SK-N-SH treated with all-trans-retinoic acid at 6 μM for 48 hours (cell line): ENCODE data around the gene ZNF384.
A peak's percentile ranks its signal among the peaks of the same experiment; 100 is the strongest.

Source experiments
- ATAC-seq: fragments of 200-7000 bp; cut with Tn5 transposase; 3 replicates; pipeline ENCODE4 v1.9.1; 2020; ENCODE audit warnings: mild to moderate bottlenecking, moderate library complexity
- ARNTL ChIP-seq: fragments of 450-650 bp; formaldehyde crosslinking; IDR thresholded peaks from 2 replicates; pipeline ENCODE4 v1.5.0; 2020; ENCODE audit warnings: low read depth, mild to moderate bottlenecking, moderate library complexity, borderline replicate concordance
- BACH2 ChIP-seq: fragments of 250-450 bp; sonication (Bioruptor Pico); IDR thresholded peaks from 2 replicates; pipeline ENCODE4 v1.9.0; 2021; ENCODE audit warnings: mild to moderate bottlenecking, borderline replicate concordance
- CSDC2 ChIP-seq: fragments of 250-450 bp; sonication (Bioruptor Pico); IDR thresholded peaks from 2 replicates; pipeline ENCODE4 v1.5.0; 2020; ENCODE audit warnings: mild to moderate bottlenecking, moderate library complexity
- ESRRG ChIP-seq: fragments of 250-450 bp; sonication (Bioruptor Pico); IDR thresholded peaks from 2 replicates; pipeline ENCODE4 v1.6.1; 2021; ENCODE audit warnings: mild to moderate bottlenecking
- GLIS3 ChIP-seq: fragments of 250-450 bp; sonication (Bioruptor Pico); IDR thresholded peaks from 2 replicates; pipeline ENCODE4 v1.5.0; 2020; ENCODE audit warnings: mild to moderate bottlenecking, moderate library complexity
- ISL1 ChIP-seq: fragments of 250-450 bp; sonication (Bioruptor Pico); IDR thresholded peaks from 2 replicates; pipeline ENCODE4 v2.1.2; 2022; ENCODE audit warnings: mild to moderate bottlenecking, moderate library complexity
- OSR1 ChIP-seq: fragments of 250-450 bp; sonication (Bioruptor Pico); IDR thresholded peaks from 2 replicates; pipeline ENCODE4 v1.8.0; 2022; ENCODE audit warnings: moderate library complexity, mild to moderate bottlenecking, inconsistent platforms
- PPARA ChIP-seq: fragments of 250-450 bp; sonication (Bioruptor Pico); IDR thresholded peaks from 2 replicates; pipeline ENCODE4 v1.5.0; 2020; ENCODE audit warnings: mild to moderate bottlenecking, borderline replicate concordance
- RARB ChIP-seq: fragments of 250-450 bp; sonication (Bioruptor Pico); IDR thresholded peaks from 2 replicates; pipeline ENCODE4 v1.8.0; 2021; ENCODE audit warnings: mild to moderate bottlenecking, moderate library complexity
- SNAI2 ChIP-seq: fragments of 250-450 bp; sonication (Bioruptor Pico); IDR thresholded peaks from 2 replicates; pipeline ENCODE4 v1.5.0; 2020; ENCODE audit warnings: mild to moderate bottlenecking, moderate library complexity
- TCF4 ChIP-seq: fragments of 250-450 bp; sonication (Bioruptor Pico); IDR thresholded peaks from 2 replicates; pipeline ENCODE4 v1.8.0; 2021; ENCODE audit warnings: mild to moderate bottlenecking, moderate library complexity, borderline replicate concordance
- TOX ChIP-seq: fragments of 250-450 bp; sonication (Bioruptor Pico); IDR thresholded peaks from 2 replicates; pipeline ENCODE4 v1.8.0; 2021; ENCODE audit warnings: mild to moderate bottlenecking, moderate library complexity, borderline replicate concordance
- ZC3H10 ChIP-seq: fragments of 250-450 bp; sonication (Bioruptor Pico); IDR thresholded peaks from 2 replicates; pipeline ENCODE4 v1.5.1; 2021; ENCODE audit warnings: mild to moderate bottlenecking, moderate library complexity
- ZFP3 ChIP-seq: fragments of 250-450 bp; sonication (Bioruptor Pico); IDR thresholded peaks from 2 replicates; pipeline ENCODE4 v1.5.0; 2020; ENCODE audit warnings: mild to moderate bottlenecking, moderate library complexity
- ZFP30 ChIP-seq: fragments of 450-650 bp; formaldehyde crosslinking; IDR thresholded peaks from 2 replicates; pipeline ENCODE4 v1.5.0; 2022; ENCODE audit warnings: mild to moderate bottlenecking, moderate library complexity
- ZNF565 ChIP-seq: fragments of 450-650 bp; formaldehyde crosslinking; conservative IDR thresholded peaks from 2 replicates; pipeline ENCODE4 v1.5.0; 2020; ENCODE audit warnings: low read depth, mild to moderate bottlenecking, moderate library complexity
- ZNF70 ChIP-seq: fragments of 450-650 bp; formaldehyde crosslinking; IDR thresholded peaks from 2 replicates; pipeline ENCODE4 v1.5.0; 2020; ENCODE audit warnings: mild to moderate bottlenecking, moderate library complexity
- ZNF8 ChIP-seq: fragments of 450-650 bp; formaldehyde crosslinking; IDR thresholded peaks from 2 replicates; pipeline ENCODE4 v1.5.0; 2020; ENCODE audit warnings: mild to moderate bottlenecking, moderate library complexity
- TF ChIP-seq, protein P1 (sequence below): fragments of 250-450 bp; sonication (Bioruptor Pico); IDR thresholded peaks from 2 replicates; pipeline ENCODE4 v1.8.0; 2020; ENCODE audit warnings: mild to moderate bottlenecking, moderate library complexity, borderline replicate concordance
- TF ChIP-seq, protein P2 (sequence below): fragments of 250-450 bp; sonication (Bioruptor Pico); IDR thresholded peaks from 2 replicates; pipeline ENCODE4 v1.8.0; 2021; ENCODE audit warnings: low read depth, mild to moderate bottlenecking, moderate library complexity, borderline replicate concordance
- TF ChIP-seq, protein P3 (sequence below): fragments of 250-450 bp; sonication (Bioruptor Pico); IDR thresholded peaks from 2 replicates; pipeline ENCODE4 v1.5.1; 2021; ENCODE audit warnings: mild to moderate bottlenecking, moderate library complexity
- TF ChIP-seq, protein P4 (sequence below): fragments of 250-450 bp; sonication (Bioruptor Pico); IDR thresholded peaks from 2 replicates; pipeline ENCODE4 v1.5.0; 2020; ENCODE audit warnings: mild to moderate bottlenecking, moderate library complexity
- TF ChIP-seq, protein P5 (sequence below): fragments of 250-450 bp; sonication (Bioruptor Pico); IDR thresholded peaks from 2 replicates; pipeline ENCODE4 v1.5.1; 2020; ENCODE audit warnings: low read depth, mild to moderate bottlenecking, moderate library complexity

The ZNF384 gene

DNA sequence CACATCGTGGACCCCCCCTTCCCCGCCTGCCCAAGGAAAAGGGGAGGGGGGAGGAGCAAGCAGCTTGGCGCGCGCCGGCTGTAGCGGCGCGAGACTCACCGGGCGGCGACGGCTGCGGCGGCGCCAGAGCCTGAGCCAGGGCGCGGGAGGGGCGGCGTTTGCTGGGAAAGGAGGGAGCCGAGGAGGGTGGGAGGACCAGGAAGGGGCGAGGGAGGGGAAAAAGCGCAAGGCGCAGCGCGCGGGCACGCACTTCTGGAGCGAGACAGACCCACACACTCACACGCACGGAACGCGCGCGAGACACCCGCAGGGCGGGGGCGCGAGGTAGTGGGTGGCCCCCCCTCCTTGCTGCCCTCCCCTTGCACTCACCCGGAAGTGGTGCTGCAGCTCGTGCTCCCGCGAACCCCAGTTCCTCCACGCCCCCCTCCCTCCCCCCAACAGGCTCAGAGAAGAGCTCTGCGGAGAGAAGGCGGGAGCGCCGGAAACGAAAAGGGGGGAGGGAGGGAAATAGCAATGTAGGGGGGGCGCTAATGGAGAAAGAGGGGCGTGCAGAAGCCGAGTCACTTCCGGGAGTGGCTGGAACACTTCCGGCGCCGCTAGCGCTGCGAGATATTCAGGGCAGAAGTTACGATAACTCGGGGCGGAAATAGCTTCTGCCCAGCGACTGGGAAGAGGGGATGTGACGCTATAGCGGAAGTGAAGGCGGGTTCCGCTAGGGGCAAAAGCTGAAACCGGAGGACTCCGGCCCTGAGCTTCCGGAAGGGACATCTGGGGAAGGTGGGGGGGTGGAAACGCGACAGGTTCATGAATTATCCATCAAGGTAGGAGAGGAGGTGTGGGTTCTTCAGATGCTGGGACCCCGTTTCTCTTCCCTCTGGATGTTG lies at the start of gene ZNF384:
Gene ZNF384 (minus strand): TSS at position 377 of the 884 bp plus-strand sequence. CDS start 9,855 bp downstream, outside the sequence.
- peak; percentile 87 for ATAC-seq
- 0 out of 2 replicates have a peak, but pooled peaks have one; percentile 43 for TF ChIP-seq ZFP3 (CRISPR knock-in tag)
- TF ChIP-seq PPARA: no peak
- TF ChIP-seq, protein P1, sequence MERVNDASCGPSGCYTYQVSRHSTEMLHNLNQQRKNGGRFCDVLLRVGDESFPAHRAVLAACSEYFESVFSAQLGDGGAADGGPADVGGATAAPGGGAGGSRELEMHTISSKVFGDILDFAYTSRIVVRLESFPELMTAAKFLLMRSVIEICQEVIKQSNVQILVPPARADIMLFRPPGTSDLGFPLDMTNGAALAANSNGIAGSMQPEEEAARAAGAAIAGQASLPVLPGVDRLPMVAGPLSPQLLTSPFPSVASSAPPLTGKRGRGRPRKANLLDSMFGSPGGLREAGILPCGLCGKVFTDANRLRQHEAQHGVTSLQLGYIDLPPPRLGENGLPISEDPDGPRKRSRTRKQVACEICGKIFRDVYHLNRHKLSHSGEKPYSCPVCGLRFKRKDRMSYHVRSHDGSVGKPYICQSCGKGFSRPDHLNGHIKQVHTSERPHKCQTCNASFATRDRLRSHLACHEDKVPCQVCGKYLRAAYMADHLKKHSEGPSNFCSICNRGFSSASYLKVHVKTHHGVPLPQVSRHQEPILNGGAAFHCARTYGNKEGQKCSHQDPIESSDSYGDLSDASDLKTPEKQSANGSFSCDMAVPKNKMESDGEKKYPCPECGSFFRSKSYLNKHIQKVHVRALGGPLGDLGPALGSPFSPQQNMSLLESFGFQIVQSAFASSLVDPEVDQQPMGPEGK (CRISPR knock-in tag): peak; percentile 94
- no peak for TF ChIP-seq ZFP30 (CRISPR knock-in tag)
- TF ChIP-seq CSDC2 (CRISPR knock-in tag): no peak
- TF ChIP-seq ZNF8 (CRISPR knock-in tag): peak; percentile 36; the same call in 1 of the 2 replicates
- TF ChIP-seq ZC3H10 (CRISPR knock-in tag): no peak
- no peak for TF ChIP-seq GLIS3 (CRISPR knock-in tag)
- no peak for TF ChIP-seq ISL1 (CRISPR knock-in tag)
- no peak for TF ChIP-seq ZNF70
- no peak for TF ChIP-seq ZNF565
- no peak for TF ChIP-seq OSR1 (CRISPR knock-in tag)
- TF ChIP-seq TCF4 (CRISPR knock-in tag): no peak
- TF ChIP-seq RARB (CRISPR knock-in tag): no peak
- TF ChIP-seq, protein P2, sequence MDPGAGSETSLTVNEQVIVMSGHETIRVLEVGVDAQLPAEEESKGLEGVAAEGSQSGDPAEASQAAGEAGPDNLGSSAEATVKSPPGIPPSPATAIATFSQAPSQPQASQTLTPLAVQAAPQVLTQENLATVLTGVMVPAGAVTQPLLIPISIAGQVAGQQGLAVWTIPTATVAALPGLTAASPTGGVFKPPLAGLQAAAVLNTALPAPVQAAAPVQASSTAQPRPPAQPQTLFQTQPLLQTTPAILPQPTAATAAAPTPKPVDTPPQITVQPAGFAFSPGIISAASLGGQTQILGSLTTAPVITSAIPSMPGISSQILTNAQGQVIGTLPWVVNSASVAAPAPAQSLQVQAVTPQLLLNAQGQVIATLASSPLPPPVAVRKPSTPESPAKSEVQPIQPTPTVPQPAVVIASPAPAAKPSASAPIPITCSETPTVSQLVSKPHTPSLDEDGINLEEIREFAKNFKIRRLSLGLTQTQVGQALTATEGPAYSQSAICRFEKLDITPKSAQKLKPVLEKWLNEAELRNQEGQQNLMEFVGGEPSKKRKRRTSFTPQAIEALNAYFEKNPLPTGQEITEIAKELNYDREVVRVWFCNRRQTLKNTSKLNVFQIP (CRISPR knock-in tag): 0 out of 2 replicates have a peak, but pooled peaks have one; percentile 6
- no peak for TF ChIP-seq BACH2
- peak; percentile 39; the same call in 1 of the 2 replicates for TF ChIP-seq ESRRG (CRISPR knock-in tag)
- TF ChIP-seq, protein P3, sequence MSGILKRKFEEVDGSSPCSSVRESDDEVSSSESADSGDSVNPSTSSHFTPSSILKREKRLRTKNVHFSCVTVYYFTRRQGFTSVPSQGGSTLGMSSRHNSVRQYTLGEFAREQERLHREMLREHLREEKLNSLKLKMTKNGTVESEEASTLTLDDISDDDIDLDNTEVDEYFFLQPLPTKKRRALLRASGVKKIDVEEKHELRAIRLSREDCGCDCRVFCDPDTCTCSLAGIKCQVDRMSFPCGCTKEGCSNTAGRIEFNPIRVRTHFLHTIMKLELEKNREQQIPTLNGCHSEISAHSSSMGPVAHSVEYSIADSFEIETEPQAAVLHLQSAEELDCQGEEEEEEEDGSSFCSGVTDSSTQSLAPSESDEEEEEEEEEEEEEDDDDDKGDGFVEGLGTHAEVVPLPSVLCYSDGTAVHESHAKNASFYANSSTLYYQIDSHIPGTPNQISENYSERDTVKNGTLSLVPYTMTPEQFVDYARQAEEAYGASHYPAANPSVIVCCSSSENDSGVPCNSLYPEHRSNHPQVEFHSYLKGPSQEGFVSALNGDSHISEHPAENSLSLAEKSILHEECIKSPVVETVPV (CRISPR knock-in tag): no peak
- TF ChIP-seq SNAI2 (CRISPR knock-in tag): no peak
- TF ChIP-seq, protein P4, sequence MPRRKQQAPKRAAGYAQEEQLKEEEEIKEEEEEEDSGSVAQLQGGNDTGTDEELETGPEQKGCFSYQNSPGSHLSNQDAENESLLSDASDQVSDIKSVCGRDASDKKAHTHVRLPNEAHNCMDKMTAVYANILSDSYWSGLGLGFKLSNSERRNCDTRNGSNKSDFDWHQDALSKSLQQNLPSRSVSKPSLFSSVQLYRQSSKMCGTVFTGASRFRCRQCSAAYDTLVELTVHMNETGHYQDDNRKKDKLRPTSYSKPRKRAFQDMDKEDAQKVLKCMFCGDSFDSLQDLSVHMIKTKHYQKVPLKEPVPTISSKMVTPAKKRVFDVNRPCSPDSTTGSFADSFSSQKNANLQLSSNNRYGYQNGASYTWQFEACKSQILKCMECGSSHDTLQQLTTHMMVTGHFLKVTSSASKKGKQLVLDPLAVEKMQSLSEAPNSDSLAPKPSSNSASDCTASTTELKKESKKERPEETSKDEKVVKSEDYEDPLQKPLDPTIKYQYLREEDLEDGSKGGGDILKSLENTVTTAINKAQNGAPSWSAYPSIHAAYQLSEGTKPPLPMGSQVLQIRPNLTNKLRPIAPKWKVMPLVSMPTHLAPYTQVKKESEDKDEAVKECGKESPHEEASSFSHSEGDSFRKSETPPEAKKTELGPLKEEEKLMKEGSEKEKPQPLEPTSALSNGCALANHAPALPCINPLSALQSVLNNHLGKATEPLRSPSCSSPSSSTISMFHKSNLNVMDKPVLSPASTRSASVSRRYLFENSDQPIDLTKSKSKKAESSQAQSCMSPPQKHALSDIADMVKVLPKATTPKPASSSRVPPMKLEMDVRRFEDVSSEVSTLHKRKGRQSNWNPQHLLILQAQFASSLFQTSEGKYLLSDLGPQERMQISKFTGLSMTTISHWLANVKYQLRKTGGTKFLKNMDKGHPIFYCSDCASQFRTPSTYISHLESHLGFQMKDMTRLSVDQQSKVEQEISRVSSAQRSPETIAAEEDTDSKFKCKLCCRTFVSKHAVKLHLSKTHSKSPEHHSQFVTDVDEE (CRISPR knock-in tag): peak; percentile 60; the same call in 1 of the 2 replicates
- TF ChIP-seq, protein P5, sequence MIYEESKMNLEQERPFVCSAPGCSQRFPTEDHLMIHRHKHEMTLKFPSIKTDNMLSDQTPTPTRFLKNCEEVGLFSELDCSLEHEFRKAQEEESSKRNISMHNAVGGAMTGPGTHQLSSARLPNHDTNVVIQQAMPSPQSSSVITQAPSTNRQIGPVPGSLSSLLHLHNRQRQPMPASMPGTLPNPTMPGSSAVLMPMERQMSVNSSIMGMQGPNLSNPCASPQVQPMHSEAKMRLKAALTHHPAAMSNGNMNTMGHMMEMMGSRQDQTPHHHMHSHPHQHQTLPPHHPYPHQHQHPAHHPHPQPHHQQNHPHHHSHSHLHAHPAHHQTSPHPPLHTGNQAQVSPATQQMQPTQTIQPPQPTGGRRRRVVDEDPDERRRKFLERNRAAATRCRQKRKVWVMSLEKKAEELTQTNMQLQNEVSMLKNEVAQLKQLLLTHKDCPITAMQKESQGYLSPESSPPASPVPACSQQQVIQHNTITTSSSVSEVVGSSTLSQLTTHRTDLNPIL (CRISPR knock-in tag): no peak
- no peak for TF ChIP-seq ARNTL (CRISPR knock-in tag)
- TF ChIP-seq TOX (CRISPR knock-in tag): no peak

DNA sequence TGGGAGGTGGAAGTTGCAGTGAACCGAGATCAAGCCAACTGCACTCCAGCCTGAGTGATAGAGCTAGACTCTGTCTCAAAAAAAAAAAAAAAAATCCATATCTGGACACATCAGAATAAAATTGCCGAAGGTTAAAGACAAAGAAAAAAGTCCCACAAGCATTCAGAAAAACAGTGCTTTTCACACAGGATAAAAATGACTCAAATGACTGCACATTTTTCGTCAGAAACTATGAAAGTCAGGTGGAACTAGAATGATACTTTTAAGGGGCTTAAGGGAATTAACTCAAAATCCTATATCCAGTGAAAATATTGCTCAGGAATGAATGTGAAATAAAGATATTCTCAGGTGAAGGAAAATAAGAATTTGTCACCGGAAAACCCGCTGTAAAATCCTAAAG lies 47.6 kb upstream of the ZNF384 start:
- no peak for ATAC-seq
- TF ChIP-seq SNAI2 (CRISPR knock-in tag): no peak
- TF ChIP-seq, protein P2 (CRISPR knock-in tag): no peak
